OCI-LY3 (cell line): Measurements from ENCODE around the gene HOXC9.

Source experiments
- CTCF ChIP-seq: fragments of 200-600, 300-600 bp; sonication (generic); IDR thresholded peaks from 2 replicates; pipeline ENCODE4 v1.5.1; 2014; ENCODE audit warnings: antibody characterized with exemption, low read length, low read depth
- EZH2phosphoT487 ChIP-seq: fragments of 200-600 bp; shearing (Covaris generic); IDR thresholded peaks from 2 replicates; pipeline ENCODE4 v1.6.1; 2018; ENCODE audit warnings: antibody characterized with exemption, mixed run types, low read depth

DNA sequence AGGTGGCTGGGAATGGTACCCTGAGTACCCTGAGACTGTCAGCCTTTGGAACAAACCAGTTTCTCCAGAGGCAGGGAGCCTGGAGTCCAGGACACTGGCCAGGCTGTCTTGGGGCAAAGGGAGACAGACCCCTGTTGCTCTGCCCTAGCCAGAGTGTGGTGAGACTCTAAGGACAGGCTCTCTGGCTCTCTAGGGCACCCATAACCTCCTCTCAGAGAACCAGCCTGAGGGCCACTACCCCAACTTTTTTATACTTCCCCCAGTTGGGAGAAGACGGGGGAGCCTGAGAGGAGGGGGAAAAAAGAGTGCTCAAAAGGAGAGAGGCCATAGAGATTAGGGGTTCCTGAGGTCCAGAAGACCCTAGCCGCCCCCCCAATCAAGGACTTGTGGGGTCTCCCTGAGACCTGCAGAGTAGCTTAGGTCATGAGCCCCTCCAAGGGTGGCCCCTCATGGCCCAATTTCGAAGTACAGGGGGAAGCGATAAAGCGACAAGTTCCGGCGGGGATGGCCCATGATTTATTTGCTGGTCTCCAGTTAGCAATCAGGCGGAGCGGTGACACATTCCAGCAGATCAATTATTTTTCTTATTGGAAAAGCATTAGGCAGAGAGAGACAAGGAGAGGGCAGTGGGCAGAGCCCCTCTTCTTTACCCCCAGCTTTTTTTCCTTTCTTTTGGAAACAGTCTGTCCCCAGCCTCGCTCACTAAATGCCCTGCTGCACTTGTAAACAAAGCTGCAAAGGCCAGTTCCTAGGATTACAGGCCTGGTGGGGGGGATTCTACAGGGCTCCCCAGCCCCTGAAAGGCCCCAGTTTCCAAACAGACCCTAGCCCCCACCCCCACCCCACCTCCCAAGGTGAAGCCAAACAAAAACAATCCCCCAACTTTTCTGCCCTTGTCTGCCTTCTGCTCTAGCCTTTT is 10.4 kb downstream of the HOXC9 start:
- TF ChIP-seq CTCF (no peak), EZH2phosphoT487 (no peak)
